HG03378 (cell line): Measurements from ENCODE around the gene STARD9.

Experiments
- ATAC-seq: cut with Tn5 transposase; IDR thresholded peaks from one replicate; pipeline ENCODE4 v1.9.1; 2021; ENCODE audit warnings: mild to moderate bottlenecking, moderate library complexity; ENCODE audit not compliant: unreplicated experiment

The STARD9 gene

GRCh38 chr15:42726114-42726513, 150.7 kb downstream of the STARD9 start:
- no peak for ATAC-seq

- no peak for ATAC-seq
Measured at GRCh38 chr15:42727750-42728381, 152.5 kb downstream of the STARD9 start.

DNA sequence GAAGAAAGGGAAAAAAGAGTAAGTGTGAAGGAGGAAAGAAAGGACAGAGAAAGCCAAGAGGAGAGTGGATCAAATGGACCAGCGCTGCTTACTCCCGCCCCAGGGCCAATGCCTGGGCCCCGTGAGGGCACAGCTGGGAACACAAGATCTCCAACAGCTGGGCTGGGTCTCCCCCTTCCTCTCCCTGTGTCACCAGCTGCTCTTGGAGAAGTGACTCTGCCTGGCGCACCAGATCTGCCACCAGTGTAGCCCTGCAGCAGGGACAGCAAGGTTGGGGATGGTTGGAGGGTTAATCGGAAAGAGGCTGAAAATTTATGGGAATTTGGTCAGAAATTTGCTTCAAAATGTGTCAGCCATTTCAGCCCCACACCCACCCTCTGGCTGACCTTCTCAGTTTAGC, 153.2 kb downstream of the STARD9 start:
- no peak for ATAC-seq

DNA sequence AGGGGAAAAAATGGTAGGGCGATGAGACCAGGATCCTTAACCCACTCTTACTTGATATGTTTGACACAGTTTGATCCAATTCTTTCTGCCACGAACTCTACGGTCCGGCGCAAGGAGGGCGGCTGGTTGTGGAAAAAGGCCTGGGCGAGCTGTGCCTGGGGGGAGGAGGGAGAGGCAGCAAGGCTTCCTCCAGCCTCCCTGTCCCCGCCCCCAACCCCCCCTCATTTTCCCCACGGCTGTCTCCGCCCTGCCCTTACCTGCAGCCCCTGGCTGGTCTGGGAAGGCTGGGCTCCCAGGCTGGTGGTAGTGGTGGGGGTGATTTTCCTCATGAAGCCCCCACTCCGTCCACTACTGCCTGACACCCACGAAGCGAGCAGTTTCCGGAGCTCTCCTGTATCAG, 153.6 kb downstream of the STARD9 start:
- no peak for ATAC-seq

DNA sequence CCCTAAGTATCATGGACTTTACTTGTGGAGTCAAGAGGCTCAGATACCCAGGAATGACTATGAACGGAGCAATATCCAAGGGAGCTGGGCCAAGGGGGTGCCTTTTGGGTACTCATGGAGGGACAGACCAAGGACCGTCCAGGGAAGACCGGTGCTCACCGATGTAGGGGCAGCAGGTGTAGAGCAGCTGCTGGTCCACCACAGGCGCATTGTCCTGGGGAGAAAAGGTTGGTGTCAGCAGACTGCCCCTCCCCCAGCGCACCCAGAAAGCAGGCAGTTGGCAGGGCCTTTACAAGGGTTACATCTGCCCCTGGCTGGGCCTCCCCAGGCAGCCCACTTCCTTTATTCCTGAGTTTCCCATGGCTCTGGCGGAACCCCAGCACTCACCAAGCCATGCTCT, 154.0 kb downstream of the STARD9 start:
- no peak for ATAC-seq

DNA sequence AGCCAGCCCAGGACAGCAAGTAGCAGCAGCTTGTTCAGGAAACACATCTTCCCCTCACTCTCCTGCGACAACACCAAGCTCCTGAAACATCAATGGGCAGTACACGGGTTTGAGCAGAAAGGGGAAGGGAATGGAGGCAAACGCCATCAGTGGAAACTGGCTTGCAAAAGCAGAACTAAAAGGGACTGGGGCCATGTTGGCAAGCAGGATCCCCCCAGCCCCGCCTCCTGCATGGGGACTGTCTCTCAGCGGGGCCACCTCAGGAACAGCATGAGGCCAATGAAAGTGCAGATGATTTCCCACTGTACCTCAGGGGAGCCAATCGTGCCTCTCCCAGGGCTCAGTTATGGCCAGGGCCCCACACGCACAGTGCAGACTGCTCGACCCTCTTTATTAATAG, 154.7 kb downstream of the STARD9 start:
- ATAC-seq = no peak

DNA sequence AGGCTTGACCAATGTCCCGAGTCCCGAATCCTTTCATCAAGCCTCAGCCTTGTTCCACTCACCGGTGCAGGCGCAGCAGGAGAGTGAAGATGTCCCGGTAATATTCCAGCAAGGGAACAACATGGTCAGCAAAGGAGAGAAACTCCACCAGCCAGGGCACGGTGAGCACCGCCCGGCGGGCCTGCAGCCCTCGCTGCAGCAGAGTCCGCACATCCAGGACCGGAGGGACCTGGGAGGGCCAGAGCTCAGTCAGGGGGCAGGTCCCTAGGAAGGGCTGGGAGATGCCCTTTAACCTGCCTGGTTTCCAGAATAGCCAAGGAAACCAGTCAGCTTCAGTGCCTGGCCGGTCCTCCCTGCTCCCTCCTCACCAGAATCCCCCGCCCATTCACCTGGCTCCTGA, 155.1 kb downstream of the STARD9 start:
- no peak for ATAC-seq

DNA sequence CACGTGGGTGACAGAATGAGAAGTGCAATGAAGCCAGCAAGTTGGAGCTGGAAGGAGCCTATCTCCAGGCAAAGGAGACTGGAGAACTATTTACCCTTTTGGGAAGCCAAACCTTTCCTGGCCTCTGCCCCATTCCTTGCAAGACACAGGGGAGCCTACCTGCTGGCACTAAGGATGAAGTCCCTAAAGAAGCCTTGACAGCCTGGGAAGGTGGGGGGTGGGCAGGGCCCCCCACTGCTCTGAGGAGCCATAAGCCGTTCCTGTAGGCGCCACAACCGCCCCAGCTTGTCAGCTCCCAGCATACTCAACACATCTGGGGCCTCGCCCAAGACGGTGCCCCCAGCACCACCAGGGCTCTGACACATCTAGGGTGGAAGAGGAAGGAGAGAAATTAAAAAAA, 156.1 kb downstream of the STARD9 start:
- ATAC-seq = no peak

DNA sequence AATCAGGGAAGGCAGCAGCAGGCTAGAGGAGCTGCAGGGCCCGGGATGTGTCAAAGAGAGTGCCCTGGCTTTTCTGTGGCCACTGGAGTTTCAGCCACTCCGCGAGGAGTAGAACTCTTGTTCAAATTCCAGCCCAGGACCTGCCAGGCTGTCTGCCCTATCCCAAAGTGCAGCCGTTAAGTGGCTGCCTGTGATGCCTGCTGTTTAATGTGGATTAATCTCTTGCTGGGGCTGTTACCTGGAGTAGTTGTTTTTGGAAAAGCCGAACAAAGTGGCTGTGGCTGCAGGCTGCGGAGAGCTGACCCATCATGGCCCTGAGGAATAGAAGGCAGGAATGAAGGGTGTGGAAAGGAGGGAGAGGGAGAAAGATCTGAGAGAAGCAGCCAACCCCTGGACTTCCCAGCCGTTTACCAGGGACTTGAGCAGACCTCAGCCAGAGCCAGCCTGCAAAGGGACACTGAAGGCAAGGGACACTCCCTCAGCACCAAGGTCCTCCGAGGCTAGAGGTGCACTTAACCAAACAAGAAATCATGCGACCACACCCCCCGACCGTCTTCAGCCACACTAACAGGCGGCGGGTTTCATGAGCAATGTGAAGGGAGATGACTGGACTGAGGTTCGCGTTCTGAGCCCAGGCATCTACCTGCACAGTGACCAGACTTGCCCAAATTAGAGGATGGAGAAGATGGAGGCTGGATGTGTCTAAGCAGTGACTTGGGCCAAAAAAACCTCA, 156.9 kb downstream of the STARD9 start:
- no peak for ATAC-seq

GRCh38 chr15:42733027-42733426, 157.6 kb downstream of the STARD9 start:
- ATAC-seq = no peak

DNA sequence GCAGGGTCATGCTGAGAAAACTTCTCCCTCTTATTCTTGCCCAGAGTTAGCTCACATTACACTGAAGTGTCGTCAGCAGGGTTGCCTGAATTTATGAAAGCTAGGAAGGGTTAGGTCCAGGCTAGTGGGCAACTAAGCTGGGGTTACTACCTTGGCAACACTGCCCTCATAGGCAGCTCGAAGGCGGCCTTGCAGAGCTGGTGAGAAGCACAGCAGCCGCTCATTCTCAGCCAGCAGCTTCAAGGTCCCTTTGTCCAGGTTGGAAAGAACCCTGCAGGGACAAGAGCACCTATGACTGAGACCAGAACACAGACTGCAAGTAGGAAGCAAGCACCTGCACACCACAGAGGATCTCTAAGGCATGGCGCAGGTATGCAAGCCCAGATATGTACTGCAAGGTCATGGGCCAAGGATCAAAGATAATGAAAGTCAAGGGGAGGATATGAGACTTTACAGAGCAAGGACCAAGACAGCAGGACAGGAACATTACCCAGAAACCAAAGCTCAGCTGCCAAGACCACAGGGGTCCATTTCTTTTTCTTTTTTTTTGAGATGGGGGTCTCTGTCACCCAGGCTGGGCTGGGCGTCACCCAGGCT, 158.8 kb downstream of the STARD9 start:
- ATAC-seq = no peak

- ATAC-seq = no peak
Measured at GRCh38 chr15:42735382-42736165, 160.2 kb downstream of the STARD9 start.

DNA sequence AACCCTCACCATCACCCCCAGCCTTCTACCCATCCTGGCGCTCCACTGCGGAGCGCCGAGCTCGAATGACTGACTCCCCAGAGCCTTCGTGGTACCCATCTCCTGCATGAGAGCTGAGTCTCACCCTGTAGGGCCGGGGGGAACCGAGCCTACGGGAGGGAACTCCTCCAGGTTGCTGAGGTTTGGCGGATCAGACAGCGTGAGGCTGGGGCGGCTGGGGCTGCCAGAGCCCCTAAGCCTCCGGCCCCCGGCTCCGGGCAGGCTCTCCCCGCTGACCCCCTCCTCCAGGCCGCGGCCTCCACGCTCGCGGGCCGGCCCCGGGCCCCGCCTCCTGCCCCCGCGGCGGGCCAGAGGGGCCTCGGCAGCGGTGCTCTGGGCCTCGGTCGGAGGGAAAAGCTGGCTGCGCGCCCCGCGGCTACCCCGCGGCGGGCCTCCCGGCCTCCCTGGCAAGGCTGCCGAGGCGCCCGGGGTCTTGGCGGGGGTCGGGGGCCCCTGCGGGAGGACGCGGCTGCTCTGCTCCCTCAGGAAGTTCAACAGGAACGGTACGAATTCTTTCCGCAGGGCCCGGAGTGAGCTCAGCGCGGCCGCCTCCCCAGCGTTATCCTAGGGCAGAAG, 160.9 kb downstream of the STARD9 start:
- peak; percentile 18 for ATAC-seq

- peak; percentile 62 for ATAC-seq
Measured at GRCh38 chr15:42736793-42737528, 161.6 kb downstream of the STARD9 start, which contains the start of gene CDAN1. Gene CDAN1, minus strand, starts transcription at chr15:42737128. Its CDS starts 26 bp downstream, at chr15:42737102.

DNA sequence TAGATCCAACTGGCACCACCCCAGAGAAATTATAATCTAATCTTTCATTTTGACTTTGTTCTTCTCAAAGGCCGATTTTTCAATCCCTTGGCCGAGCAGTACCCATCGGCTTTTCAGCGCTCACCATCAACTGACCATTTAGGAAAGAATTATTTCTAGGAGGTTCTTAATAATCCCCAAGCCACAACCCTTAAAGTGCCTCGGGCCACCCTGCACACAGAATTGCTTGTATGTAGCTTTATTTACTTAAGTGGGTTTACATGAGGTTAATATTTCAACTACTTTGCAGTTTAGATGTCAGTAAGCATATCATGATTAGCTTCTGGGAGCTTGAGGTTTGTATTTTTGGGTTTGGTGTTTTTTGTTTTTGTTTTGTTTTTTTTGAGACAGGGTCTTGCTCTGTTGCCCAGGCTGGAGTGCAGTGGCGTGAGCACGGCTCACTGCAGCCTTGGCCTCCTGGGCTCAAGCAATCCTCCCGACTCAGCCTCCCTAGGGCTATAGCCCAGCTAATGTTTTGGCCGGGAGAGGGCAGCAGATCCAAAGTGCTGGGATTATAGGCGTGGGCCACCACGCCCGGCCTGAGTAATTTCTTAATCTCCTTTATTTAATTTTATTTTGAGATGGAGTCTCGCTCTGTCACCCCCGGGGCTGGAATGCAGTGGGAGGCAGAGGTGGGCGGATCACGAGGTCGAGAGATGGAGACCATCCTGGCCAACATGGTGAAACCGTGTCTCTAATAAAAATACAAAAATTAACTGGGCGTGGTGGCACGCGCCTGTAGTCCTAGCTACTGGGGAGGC, 162.3 kb downstream of the STARD9 start:
- ATAC-seq = no peak

DNA sequence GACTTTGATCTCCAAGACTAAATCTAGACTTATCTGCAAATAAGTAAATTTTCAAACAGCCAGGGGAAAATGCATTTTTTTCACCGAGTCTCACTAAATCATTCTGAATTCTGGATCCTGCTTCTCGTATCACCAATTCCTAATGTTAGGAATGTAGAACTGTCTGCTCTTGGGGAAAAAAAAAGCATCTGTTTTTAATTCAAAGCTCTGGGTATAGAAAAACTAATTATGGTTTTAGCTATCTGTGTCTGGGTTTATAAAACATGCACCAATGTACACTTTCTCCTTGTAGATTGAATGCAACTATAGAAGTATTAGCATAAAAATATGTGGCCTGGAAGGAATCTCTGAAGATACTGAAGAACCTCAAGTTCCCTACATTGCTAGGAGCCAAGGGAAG, 166.3 kb downstream of the STARD9 start:
- no peak for ATAC-seq

DNA sequence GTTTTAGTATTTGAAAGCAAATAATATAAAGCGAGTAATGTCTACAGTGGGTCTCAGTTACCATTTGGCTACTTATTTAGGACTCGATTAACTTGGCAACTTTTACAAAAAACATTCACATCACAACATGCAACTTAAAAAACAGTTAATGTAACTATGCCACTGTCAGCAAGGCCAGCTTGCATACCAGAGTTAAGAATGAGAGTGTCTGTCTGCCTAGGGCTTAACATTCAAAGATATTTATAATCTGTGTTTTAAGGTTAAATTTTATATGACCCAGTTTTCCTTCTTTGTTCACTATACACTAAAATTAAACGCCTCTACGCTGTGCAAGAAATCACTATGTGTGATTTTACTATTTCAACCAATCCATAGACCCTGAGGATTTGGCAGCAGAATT, 166.7 kb downstream of the STARD9 start:
- ATAC-seq = no peak

DNA sequence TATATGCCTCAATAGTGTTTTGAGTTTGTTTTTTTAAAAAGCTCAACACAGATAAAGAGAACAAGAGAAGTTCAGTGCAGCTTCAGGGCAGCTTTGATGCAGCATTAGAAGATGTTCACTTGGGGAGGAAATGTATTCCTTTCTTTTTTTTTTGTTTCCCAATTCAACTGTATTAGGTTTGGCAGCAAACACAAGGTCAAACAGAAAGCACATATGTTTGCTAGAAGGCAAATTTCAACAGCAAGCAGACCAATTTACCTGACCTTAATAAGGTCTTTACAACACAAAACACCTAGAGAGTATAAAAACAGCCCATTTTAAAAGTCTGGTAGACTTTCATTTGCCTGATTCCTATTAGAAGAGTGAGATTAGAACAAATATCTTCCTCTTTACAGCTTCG, 168.8 kb downstream of the STARD9 start:
- no peak for ATAC-seq

GRCh38 chr15:42749266-42749665, 173.9 kb downstream of the STARD9 start:
- no peak for ATAC-seq

DNA sequence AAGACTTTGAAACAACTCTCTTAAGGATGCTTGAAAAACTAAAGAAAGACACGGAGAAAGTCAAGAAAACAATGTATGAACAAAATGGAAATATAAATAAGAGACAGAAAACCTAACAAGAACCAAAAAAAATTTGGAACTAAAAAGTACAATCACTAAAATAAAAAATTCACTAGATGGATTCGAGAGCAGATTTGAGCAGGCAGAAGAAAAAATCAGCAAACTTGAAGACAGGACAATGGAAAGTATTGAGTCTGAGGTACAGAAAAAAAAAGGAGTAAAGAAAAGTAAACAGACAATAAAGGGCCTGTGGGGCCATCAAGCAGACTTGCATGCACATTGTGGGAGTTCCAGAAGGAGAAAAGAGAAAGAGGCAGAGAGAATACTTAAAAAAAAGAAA, 174.9 kb downstream of the STARD9 start:
- ATAC-seq = no peak
